Stimulated activated CD8-positive, alpha-beta memory T cell treated with anti-CD3 and anti-CD28 coated beads, Interleukin-15, amount 100 ng/mL, for 4 hours (primary cell): Measurements from ENCODE around the gene CBFA2T2.

Experiments used
- DNase-seq, 2 donors: peaks; one replicate each; pipeline ENCODE4 v3.0.0-alpha.2; 2020; ENCODE audit warnings: low read depth in 2 of 2

CBFA2T2 gene

DNA sequence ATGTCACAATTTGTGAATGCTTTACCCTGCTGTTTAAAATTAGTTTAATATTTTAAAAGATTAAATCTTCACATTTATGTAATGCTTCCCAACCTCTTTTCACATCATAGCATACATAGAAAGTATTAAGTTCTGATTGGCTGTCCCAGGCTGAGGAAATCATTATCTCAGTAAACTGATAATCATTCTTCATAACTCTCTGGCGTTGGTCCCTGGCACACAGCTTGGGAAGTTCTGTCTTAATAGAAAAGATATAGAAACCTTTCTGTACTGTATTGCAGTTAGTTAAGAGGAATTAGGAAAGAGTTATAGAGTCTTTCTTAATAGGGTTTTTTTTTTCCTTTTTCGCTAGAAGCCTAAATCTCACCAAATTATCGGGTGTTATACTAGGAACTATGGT lies 85.4 kb downstream of the CBFA2T2 start:
- no peak for DNase-seq

GRCh38 chr20:33576432-33577125 lies 86.7 kb downstream of the CBFA2T2 start:
- DNase-seq, result no peak

- DNase-seq, result no peak
Observed at GRCh38 chr20:33578510-33578909, 88.6 kb downstream of the CBFA2T2 start.

- no peak for DNase-seq
Observed at GRCh38 chr20:33583143-33583542, 93.2 kb downstream of the CBFA2T2 start.

DNA sequence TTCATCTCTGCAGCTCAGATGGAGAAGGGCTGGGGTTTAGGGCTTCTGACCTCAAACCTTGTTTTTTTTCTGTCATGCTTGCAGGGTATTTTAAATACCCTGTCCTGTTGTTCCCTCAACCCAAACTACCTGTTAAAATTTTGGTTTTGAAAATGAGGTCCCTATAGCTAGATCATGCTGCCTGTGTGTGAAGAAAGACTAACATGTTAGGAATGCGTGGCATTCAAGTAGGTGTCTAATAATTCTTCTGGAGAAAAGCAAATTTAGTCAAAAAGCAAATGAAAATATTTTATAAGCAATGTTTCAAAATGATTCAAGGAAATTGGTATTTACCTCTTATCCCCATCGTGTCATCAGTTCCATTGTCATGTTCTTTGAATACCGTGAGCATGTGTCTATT lies 95.1 kb downstream of the CBFA2T2 start:
- no peak for DNase-seq

- DNase-seq, result no peak
Observed at GRCh38 chr20:33585413-33585812, 95.5 kb downstream of the CBFA2T2 start.

DNA sequence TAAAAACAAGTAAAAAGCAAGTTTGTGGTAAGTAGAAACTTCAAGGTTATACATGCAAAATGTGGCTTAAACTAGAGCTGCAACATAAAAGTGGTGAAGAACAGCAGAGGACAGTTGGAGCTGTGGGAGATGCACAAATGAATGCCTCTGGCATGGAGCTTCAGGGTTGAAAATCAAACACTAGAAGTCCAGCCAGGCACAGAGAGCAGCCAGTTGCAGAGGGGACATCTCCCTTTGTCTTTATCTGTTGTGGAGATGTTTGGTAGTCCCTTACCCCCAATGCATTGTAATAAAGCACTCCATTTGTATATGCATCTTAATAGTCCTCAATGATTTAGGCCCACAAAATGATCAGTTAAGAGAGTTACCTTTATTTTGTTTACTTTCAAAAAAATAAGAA lies 99.2 kb downstream of the CBFA2T2 start:
- no peak for DNase-seq

GRCh38 chr20:33591901-33592300 lies 102.0 kb downstream of the CBFA2T2 start:
- DNase-seq, result peak; percentile 17 to 42

DNA sequence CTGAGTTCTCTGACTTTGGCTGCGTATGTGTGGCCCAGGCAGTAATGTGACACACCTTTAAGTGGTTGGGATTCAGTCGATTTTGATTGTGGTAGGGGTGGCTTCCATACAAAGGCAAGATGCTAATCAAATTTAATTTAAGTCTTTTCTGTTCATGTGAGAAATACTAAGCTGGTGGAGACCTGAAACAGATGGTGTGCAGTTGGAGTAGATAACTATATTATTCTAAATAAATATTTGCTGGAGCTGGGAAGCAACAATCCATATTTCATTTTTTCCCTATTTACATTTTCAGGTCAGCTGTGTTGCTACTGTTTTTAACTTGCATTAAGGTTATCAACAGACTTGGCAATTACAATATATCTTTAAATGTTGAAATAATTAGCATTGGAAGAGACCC lies 104.8 kb downstream of the CBFA2T2 start:
- no peak for DNase-seq

GRCh38 chr20:33600414-33600813 lies 110.5 kb downstream of the CBFA2T2 start:
- DNase-seq, result no peak

DNA sequence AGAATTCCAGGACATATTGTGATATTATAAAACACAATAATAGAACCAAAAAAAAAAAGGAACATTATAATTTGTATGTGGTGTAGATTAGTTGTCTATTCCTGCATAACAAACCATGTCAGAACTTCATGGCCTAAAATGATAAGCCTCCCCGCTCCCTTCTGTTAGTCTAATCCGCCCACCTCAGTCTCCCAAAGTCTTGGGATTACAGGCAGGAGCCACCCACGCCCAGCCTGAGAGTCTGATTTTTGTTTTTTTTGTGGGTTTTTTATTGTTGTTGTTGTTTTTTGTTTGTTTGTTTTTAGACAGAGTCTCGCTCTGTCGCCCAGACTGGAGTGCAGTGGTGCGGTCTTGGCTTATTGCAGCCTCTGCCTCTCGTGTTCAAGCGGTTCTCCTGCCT lies 111.1 kb downstream of the CBFA2T2 start:
- DNase-seq, result no peak

DNA sequence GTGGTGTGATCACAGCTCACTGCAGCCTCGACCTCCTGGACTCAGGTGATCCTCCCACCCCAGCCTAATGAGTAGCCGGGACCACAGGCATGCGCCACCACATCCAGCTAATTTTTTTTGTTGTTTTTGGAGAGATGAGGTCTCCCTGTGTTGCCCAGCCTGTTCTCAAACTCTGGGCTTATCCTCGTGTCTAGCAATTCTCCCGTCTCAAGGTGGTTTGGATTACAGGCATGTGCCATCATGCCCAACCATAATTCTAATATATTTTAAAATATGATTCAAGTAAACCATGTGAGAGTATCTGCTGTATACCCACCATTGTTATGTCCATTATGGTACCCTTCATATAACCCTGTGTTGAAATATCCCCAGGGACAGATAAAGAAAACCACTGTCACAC lies 112.0 kb downstream of the CBFA2T2 start:
- DNase-seq, result no peak

DNA sequence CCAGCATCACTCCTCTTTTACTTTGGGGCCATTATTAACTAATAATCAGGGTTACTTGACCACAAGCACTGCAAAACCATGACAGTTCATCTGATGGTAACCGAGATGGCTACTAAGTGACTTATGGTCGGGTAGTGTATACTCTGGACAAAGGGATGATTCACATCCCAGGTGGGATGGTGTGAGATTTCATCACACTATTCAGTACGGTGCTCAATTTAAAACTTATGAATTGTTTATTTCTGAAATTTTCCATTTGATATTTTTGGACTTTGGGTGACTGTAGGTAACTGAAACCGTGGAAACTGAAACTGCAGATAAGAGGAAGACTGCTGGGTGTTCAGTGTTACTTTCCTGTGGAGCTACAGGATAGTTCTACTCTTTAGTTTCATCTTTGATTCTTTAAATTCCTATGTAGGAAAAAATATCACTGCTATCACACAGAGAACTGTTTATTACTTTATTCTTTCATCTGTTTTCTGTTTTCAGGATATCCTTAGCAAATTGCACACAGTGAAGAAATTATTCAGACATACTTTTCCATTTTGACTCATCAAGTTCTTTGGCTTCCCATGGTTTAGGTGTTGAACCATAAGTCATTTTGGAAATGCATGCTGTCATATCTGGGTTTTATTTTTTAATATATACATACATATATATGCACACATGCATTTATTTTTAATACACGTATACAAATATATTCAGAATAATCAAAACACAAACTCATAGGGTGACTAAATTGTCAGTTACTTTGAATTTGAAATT lies 113.1 kb downstream of the CBFA2T2 start:
- no peak for DNase-seq

- no peak for DNase-seq
Observed at GRCh38 chr20:33604084-33604990, 114.4 kb downstream of the CBFA2T2 start.

GRCh38 chr20:33604991-33605370 lies 115.1 kb downstream of the CBFA2T2 start:
- no peak for DNase-seq

GRCh38 chr20:33606118-33606771 lies 116.3 kb downstream of the CBFA2T2 start:
- no peak for DNase-seq

GRCh38 chr20:33609504-33609903 lies 119.6 kb downstream of the CBFA2T2 start:
- no peak for DNase-seq

GRCh38 chr20:33611106-33611505 lies 121.2 kb downstream of the CBFA2T2 start:
- DNase-seq, result no peak

DNA sequence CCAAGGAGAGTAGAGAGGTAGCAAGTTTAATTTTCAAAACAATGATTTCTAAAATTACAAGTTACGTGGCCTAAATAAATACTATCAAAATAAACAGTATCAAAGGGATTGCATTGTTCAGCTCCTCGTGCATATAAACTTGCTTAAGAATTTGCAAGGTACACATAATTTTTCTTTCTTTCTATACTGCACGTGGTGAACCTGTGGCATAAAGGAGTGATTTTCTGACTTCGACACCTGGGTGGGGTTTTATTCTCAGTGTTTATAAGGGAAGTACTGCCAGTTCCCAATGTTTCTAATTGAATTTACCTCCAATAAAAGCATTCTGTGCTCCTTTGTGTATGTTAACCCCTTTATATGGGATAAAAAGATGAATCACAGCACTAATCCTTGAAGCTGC lies 122.1 kb downstream of the CBFA2T2 start:
- no peak for DNase-seq

DNA sequence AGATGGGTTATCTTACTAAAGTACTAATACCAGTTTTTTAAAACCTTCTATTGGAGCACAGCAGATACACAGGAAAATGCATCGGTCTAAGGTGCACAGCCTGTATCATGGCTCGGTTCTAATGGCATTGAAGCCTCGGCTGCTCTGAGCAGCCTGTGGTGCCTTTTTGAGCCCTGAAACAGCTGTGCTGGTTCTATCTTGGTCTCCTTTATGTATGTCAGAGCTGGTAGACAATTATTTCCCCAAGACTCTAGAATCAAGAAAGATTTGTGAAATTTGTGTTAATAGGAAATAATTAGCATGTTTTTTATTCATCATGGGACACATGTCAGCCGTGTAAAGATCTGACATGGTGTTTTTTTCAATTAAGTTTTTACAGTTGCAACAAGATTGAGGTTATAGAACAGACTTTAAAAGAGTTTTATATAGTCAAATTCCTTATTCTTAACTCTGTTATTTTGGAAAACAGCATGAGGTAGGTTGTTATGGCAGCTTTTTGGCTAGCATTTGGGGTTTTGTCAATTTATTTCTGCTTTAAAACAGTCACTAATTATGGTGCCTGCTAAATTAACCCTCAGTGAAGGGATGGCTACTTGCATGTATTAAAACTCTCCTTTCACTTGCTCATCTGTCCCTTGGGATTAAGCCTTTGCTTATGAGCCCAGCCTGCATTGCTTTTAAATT lies 132.0 kb downstream of the CBFA2T2 start:
- DNase-seq, result no peak

- DNase-seq, result no peak
Observed at GRCh38 chr20:33622705-33623365, 132.9 kb downstream of the CBFA2T2 start.
